ENCODE data around the gene PICK1. TPM values are rescaled to one million over a fixed set of nuclear protein-coding genes. Genes with fewer than 3 reads are reported as not detected.

The PICK1 gene
- total RNA-seq, 1 experiment from 2014 or later, result 21.3 TPM

GRCh38 chr22:38120359-38121110, 63.3 kb downstream of the PICK1 start:
- Histone ChIP-seq H3K4me3 (ENCODE audit: low read depth in 2 of 2, low read length in 2 of 2) (no peak overlapping the region), H3K9me3 (ENCODE audit: control insufficient read depth, insufficient read depth, low read depth, low read length) (no peaks in the 10 kb centered on the region), H3K36me3 (ENCODE audit: control insufficient read depth, insufficient read depth, low read length) (no peaks in the 10 kb centered on the region), H3K27me3 (ENCODE audit: control insufficient read depth, insufficient read depth, low read length) (no peaks in the 10 kb centered on the region), H3K4me1 (ENCODE audit: control insufficient read depth, insufficient read depth, low read length) (no peaks in the 10 kb centered on the region), H3K27ac (ENCODE audit: low read length) (no peak overlapping the region)
- DNase-seq (ENCODE audit: low read depth, low spot score), result no peak
- CTCF ChIA-PET, result interaction anchor here (0.6 kb wide), 1 partner anchor 16 kb away, joined by 6 read pairs; no protein-coding TSS in a partner anchor
- in situ Hi-C loops (cut with HindIII; ENCODE audit: low pct_unique_long_range_greater_than_20kb, low sequenced_read_pairs), result no loop called here
- TF ChIP-seq SIN3A (IDR thresholded peaks at IDR 0.05; ENCODE audit: borderline replicate concordance, insufficient read depth, low read depth, low read length) (no peak), POLR2AphosphoS5 (IDR thresholded peaks at IDR 0.05; ENCODE audit: low read depth, low read length) (no peak), CTCF (IDR thresholded peaks at IDR 0.05) (no peak), REST (IDR thresholded peaks at IDR 0.05; ENCODE audit: insufficient read depth in 1 of 2, low read depth in 2 of 2, low read length in 1 of 2) (no peak), TCF7L2 (IDR thresholded peaks at IDR 0.05; ENCODE audit: low read depth, low read length) (no peak)
- intact Hi-C loops (cut with micrococcal nuclease; ENCODE audit: unreplicated experiment), result no loop called here
- POLR2A ChIA-PET, result no interaction called here
- no TSS peak for BruUV-seq (replicated peaks)
- ATAC-seq, result no peak

GRCh38 chr22:38122616-38123015, 65.4 kb downstream of the PICK1 start:
- Histone ChIP-seq H3K4me3 (ENCODE audit: low read depth in 2 of 2, low read length in 2 of 2) (no peak overlapping the region), H3K9me3 (ENCODE audit: control insufficient read depth, insufficient read depth, low read depth, low read length) (no peaks in the 10 kb centered on the region), H3K27ac (ENCODE audit: low read length) (no peak overlapping the region), H3K4me1 (ENCODE audit: control insufficient read depth, insufficient read depth, low read length) (no peaks in the 10 kb centered on the region), H3K36me3 (ENCODE audit: control insufficient read depth, insufficient read depth, low read length) (no peaks in the 10 kb centered on the region), H3K27me3 (ENCODE audit: control insufficient read depth, insufficient read depth, low read length) (no peaks in the 10 kb centered on the region)
- no peak; the same call in 1 of the 2 replicates for ATAC-seq
- no peak for TF ChIP-seq TCF7L2 (IDR thresholded peaks at IDR 0.05; ENCODE audit: low read depth, low read length)
- no peak for TF ChIP-seq CTCF (IDR thresholded peaks at IDR 0.05)
- no peak for TF ChIP-seq POLR2AphosphoS5 (IDR thresholded peaks at IDR 0.05; ENCODE audit: low read depth, low read length)
- TF ChIP-seq REST (IDR thresholded peaks at IDR 0.05; ENCODE audit: insufficient read depth in 1 of 2, low read depth in 2 of 2, low read length in 1 of 2), result no peak
- TF ChIP-seq SIN3A (IDR thresholded peaks at IDR 0.05; ENCODE audit: borderline replicate concordance, insufficient read depth, low read depth, low read length), result no peak
- in situ Hi-C loops (cut with HindIII; ENCODE audit: low pct_unique_long_range_greater_than_20kb, low sequenced_read_pairs), result no loop called here
- intact Hi-C loops (cut with micrococcal nuclease; ENCODE audit: unreplicated experiment), result no loop called here
- no peak for DNase-seq (ENCODE audit: low read depth, low spot score)
- BruUV-seq (replicated peaks), result no TSS peak
- ChIA-PET POLR2A (no interaction called here), CTCF (no interaction called here)
